Endothelial cell of umbilical vein (primary cell): Measurements from ENCODE around the gene LDLRAD3. TPM values are rescaled to one million over a fixed set of nuclear protein-coding genes. Genes with fewer than 3 reads are reported as not detected.

ENCODE experiments used
- BruUV-seq: library from RNA; stranded (reverse); fragments of 400-500 nt; replicated peaks from 2 replicates; lab custom pipeline; 2021; lab: Mats Ljungman, UMichigan
- CTCF ChIA-PET: fragments of 300-600, 350-600 bp; sonication (Branson Sonifier 250); formaldehyde crosslinking; loops from one replicate; lab custom pipeline; 2021; ENCODE audit warnings: antibody characterized with exemption, inconsistent platforms; lab: Charles Lee
- POLR2A ChIA-PET: fragments of 300-600, 350-600 bp; sonication (Branson Sonifier 250); formaldehyde crosslinking; loops from one replicate; lab custom pipeline; 2021; ENCODE audit warnings: antibody characterized with exemption, inconsistent platforms; lab: Charles Lee
- DNase-seq: peaks from one replicate; pipeline ENCODE4 v3.0.0-alpha.2; 2011; ENCODE audit warnings: low read depth, low spot score
- FAIRE-seq: peaks from 2 replicates; lab custom pipeline; 2011; peaks lifted over from hg19 to GRCh38; lab: Jason Lieb, UNC
- H2AFZ ChIP-seq: 2 replicates; pipeline ENCODE4 v1.6.0; 2012; ENCODE audit warnings: low read depth, low read length, control low read depth, inconsistent platforms
- H3K27ac ChIP-seq: 2 replicates; pipeline ENCODE4 v1.5.1; 2011; ENCODE audit warnings: low read depth, mild to moderate bottlenecking, control low read depth, low read length, moderate library complexity; ENCODE audit not compliant: insufficient read depth
- H3K27me3 ChIP-seq, 2 experiments: 2 replicates each; pipeline versions ENCODE4 v1.6.0 to v1.6.1; 2011; ENCODE audit warnings: low read length in 2 of 2, mixed read lengths in 1 of 2; ENCODE audit not compliant: control insufficient read depth in 2 of 2, insufficient read depth in 2 of 2
- H3K36me3 ChIP-seq, 2 experiments: 2 replicates in 1 of 2; 3 replicates in 1 of 2; pipeline ENCODE4 v1.5.1; 2011; ENCODE audit warnings: low read length in 2 of 2, mild to moderate bottlenecking in 1 of 2, moderate library complexity in 1 of 2; ENCODE audit not compliant: control insufficient read depth in 2 of 2, insufficient read depth in 2 of 2; ENCODE audit errors: extremely low read depth in 1 of 2
- H3K4me1 ChIP-seq: 3 replicates; pipeline ENCODE4 v1.5.1; 2011; ENCODE audit warnings: mild to moderate bottlenecking, low read length; ENCODE audit not compliant: control insufficient read depth, insufficient read depth; ENCODE audit errors: extremely low read depth
- H3K4me2 ChIP-seq: 2 replicates; pipeline ENCODE4 v1.6.1; 2011; ENCODE audit warnings: low read length, control low read depth, mixed read lengths; ENCODE audit not compliant: insufficient read depth
- H3K4me3 ChIP-seq, 3 experiments: fragments of 200-600 bp in 1 of 3; sonication (generic), shearing (Covaris generic) in 1 of 3; replicated peaks in 1 of 3; 2 replicates each; pipeline ENCODE4 v1.5.1; 2011 to 2016; ENCODE audit warnings: control low read depth in 3 of 3, low read length in 3 of 3, mild to moderate bottlenecking in 2 of 3, inconsistent platforms in 1 of 3, low read depth in 1 of 3, moderate library complexity in 1 of 3; ENCODE audit not compliant: insufficient read depth in 1 of 3
- H3K79me2 ChIP-seq: 2 replicates; pipeline ENCODE4 v1.6.0; 2012; ENCODE audit warnings: low read length, inconsistent platforms; ENCODE audit not compliant: control insufficient read depth, insufficient read depth
- H3K9ac ChIP-seq: replicated peaks from 2 replicates; pipeline ENCODE3; 2011; ENCODE audit warnings: low read length, control low read depth; ENCODE audit not compliant: insufficient read depth; ENCODE audit errors: extremely low read depth
- H3K9me1 ChIP-seq: replicated peaks from 3 replicates; pipeline ENCODE4 v1.6.0; 2011; ENCODE audit warnings: mild to moderate bottlenecking, low read length; ENCODE audit not compliant: control insufficient read depth, insufficient read depth; ENCODE audit errors: extremely low read depth
- H3K9me3 ChIP-seq: replicated peaks from 2 replicates; pipeline ENCODE4 v1.5.1; 2012; ENCODE audit warnings: low read length, inconsistent platforms; ENCODE audit not compliant: control insufficient read depth, insufficient read depth
- H4K20me1 ChIP-seq: replicated peaks from 2 replicates; pipeline ENCODE3; 2011; ENCODE audit warnings: mild to moderate bottlenecking, low read length; ENCODE audit not compliant: control insufficient read depth, insufficient read depth; ENCODE audit errors: extremely low read depth
- EZH2 ChIP-seq: IDR thresholded peaks from 2 replicates; pipeline ENCODE4 v1.6.1; 2012; ENCODE audit warnings: borderline replicate concordance, low read depth, mild to moderate bottlenecking, moderate library complexity, low read length, inconsistent platforms; ENCODE audit not compliant: severe bottlenecking
- FOS ChIP-seq: IDR thresholded peaks from 2 replicates; pipeline ENCODE4 v1.6.1; 2011; ENCODE audit warnings: mild to moderate bottlenecking, low read length, moderate library complexity, borderline replicate concordance; ENCODE audit not compliant: insufficient read depth
- GATA2 ChIP-seq: IDR thresholded peaks from 2 replicates; pipeline ENCODE4 v1.7.0; 2011; ENCODE audit warnings: low read depth, mild to moderate bottlenecking, moderate library complexity, mixed read lengths, low read length; ENCODE audit not compliant: insufficient read length, insufficient read depth
- JUN ChIP-seq: IDR thresholded peaks from 2 replicates; pipeline ENCODE4 v1.6.1; 2011; ENCODE audit warnings: borderline replicate concordance, low read depth; ENCODE audit not compliant: insufficient read length, insufficient read depth
- MYC ChIP-seq: IDR thresholded peaks from one replicate; pipeline ENCODE4 v1.6.1; 2011; ENCODE audit warnings: mild to moderate bottlenecking, low read depth, low read length
- POLR2A ChIP-seq: IDR thresholded peaks from 2 replicates; pipeline ENCODE4 v1.6.1; 2012; ENCODE audit warnings: low read depth, mild to moderate bottlenecking, control low read depth, low read length
- POLR2AphosphoS5 ChIP-seq: IDR thresholded peaks from 2 replicates; pipeline ENCODE4 v1.6.1; 2012; ENCODE audit warnings: low read depth, mild to moderate bottlenecking, control low read depth, low read length, moderate library complexity; ENCODE audit not compliant: insufficient read depth
- dilution Hi-C: fragments of 300-500 bp; cut with MboI; formaldehyde crosslinking; loops from one replicate; pipeline ENCODE4 v1.15.0; 2019; ENCODE audit warnings: low sequenced_read_pairs; ENCODE audit not compliant: extremely low pct_ligation_motif_present
- intact Hi-C: fragments of 100-400 bp; cut with micrococcal nuclease; formaldehyde crosslinking; loops from one replicate; pipeline ENCODE4 v1.10.0; 2022
- polyA plus RNA-seq, 4 experiments: library from polyadenylated mRNA; depleted of rRNA in 3 of 4; stranded (reverse) in 3 of 4; unstranded in 1 of 4; fragments of >200 nt; gene quantifications; 2 replicates each; pipeline versions ENCODE4 v1.2.1 to v1.2.3, GENCODE V29; 2011 to 2012; ENCODE audit warnings: missing spikeins in 1 of 4
- total RNA-seq: library from RNA; stranded (reverse); gene quantifications from 2 replicates; pipeline ENCODE4 v1.2.3, GENCODE V29; 2021
- TF ChIP-seq, protein P1 (sequence below), 2 donors: IDR thresholded peaks; 1 replicate in 1 of 2; 2 replicates in 1 of 2; pipeline ENCODE4 v1.5.1; 2011; ENCODE audit warnings: low read length in 2 of 2, mild to moderate bottlenecking in 2 of 2, moderate library complexity in 2 of 2, control low read depth in 1 of 2, inconsistent platforms in 1 of 2, low read depth in 1 of 2; ENCODE audit not compliant: insufficient read depth in 1 of 2; ENCODE audit errors: extremely low read depth in 1 of 2
- TF ChIP-seq, protein P2 (sequence below): IDR thresholded peaks from 2 replicates; pipeline ENCODE4 v1.6.1; 2011; ENCODE audit not compliant: insufficient read depth, insufficient read length

Gene LDLRAD3
- total and polyA plus RNA-seq, 2 donors (not counting 3 experiments of a cell fraction or from before 2014, with no cell fraction given), result 17.9 to 25.1 TPM

DNA sequence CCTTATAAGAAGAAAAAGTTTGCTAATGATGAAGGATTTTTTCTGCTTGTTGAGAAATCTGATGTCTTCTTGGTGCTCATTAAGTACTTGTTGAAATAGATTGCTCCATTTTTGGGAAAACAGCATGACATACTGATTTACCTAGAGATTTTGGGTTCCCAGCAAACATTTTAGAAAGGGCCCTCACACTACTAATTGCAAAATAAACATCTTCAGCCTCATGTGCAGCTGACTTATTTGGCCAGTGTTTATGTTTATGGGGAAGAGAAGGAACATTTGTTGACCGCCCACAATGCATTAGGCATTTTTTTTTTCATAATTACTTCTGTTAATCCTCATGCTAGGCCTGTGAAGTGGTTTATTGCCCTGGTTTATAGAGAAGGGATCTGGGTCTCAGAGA is 40.1 kb downstream of the LDLRAD3 start:
- CTCF ChIA-PET, result no interaction called here
- no peak for FAIRE-seq

More for the DNA sequence above, 40.1 kb downstream of the LDLRAD3 start:
- H3K27me3 ChIP-seq, result no peaks in the 10 kb centered on the region
- H3K9ac ChIP-seq, result no peak overlapping the region
- H3K27ac ChIP-seq, result no peak overlapping the region
- no peak overlapping the region for H3K4me2 ChIP-seq
- H3K9me1 ChIP-seq, result no peaks in the 10 kb centered on the region
- H3K9me3 ChIP-seq, result no peaks in the 10 kb centered on the region
- H4K20me1 ChIP-seq, result no peaks in the 10 kb centered on the region
- H3K4me1 ChIP-seq, result peaks cover 6% of the 10 kb centered on the region
- no peaks in the 10 kb centered on the region for H3K36me3 ChIP-seq
- dilution Hi-C loops, result no loop called here
- H3K79me2 ChIP-seq, result peaks cover 42% of the 10 kb centered on the region
- no peak overlapping the region for H3K4me3 ChIP-seq
- POLR2A ChIA-PET, result no interaction called here
- TF ChIP-seq POLR2A, result no peak
- no peak for TF ChIP-seq GATA2
- TF ChIP-seq, protein P1, sequence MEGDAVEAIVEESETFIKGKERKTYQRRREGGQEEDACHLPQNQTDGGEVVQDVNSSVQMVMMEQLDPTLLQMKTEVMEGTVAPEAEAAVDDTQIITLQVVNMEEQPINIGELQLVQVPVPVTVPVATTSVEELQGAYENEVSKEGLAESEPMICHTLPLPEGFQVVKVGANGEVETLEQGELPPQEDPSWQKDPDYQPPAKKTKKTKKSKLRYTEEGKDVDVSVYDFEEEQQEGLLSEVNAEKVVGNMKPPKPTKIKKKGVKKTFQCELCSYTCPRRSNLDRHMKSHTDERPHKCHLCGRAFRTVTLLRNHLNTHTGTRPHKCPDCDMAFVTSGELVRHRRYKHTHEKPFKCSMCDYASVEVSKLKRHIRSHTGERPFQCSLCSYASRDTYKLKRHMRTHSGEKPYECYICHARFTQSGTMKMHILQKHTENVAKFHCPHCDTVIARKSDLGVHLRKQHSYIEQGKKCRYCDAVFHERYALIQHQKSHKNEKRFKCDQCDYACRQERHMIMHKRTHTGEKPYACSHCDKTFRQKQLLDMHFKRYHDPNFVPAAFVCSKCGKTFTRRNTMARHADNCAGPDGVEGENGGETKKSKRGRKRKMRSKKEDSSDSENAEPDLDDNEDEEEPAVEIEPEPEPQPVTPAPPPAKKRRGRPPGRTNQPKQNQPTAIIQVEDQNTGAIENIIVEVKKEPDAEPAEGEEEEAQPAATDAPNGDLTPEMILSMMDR (IDR thresholded peaks at IDR 0.05; ENCODE audit: extremely low read depth in 1 of 2, insufficient read depth in 1 of 2, low read depth in 1 of 2, low read length in 2 of 2), result no peak
- TF ChIP-seq EZH2, result no peak
- TF ChIP-seq, protein P2, sequence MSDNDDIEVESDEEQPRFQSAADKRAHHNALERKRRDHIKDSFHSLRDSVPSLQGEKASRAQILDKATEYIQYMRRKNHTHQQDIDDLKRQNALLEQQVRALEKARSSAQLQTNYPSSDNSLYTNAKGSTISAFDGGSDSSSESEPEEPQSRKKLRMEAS, result no peak
- TF ChIP-seq MYC, result no peak
- TF ChIP-seq JUN, result no peak
- TF ChIP-seq POLR2AphosphoS5, result no peak
- no peak for TF ChIP-seq FOS
- DNase-seq, result no peak
- intact Hi-C loops, result no loop called here
- no peak overlapping the region for H2AFZ ChIP-seq
- BruUV-seq, result no TSS peak
